PC-9 (cell line): ENCODE measurements around the gene ZNF181. TPM values are rescaled to one million over a fixed set of nuclear protein-coding genes. Genes with fewer than 3 reads are reported as not detected.

Experiments used
- BruUV-seq: library from RNA; stranded (reverse); fragments of 400-500 nt; replicated peaks from 2 replicates; lab custom pipeline; 2021; lab: Mats Ljungman, UMichigan
- CTCF ChIA-PET: fragments of 300-600 bp; sonication (Branson Sonifier 250); formaldehyde crosslinking; loops from one replicate; lab custom pipeline; 2022; ENCODE audit warnings: antibody characterized with exemption; lab: Charles Lee
- POLR2A ChIA-PET: fragments of 300-600 bp; sonication (Branson Sonifier 250); formaldehyde crosslinking; loops from one replicate; lab custom pipeline; 2022; ENCODE audit warnings: antibody characterized with exemption; ENCODE audit not compliant: unreplicated experiment; lab: Charles Lee
- DNase-seq, 2 experiments: peaks; one replicate each; pipeline versions ENCODE4 v3.0.0 to v3.0.0-alpha.2; 2015 to 2022; ENCODE audit warnings: mixed read lengths in 1 of 2
- H2AFZ ChIP-seq: fragments of 200-600 bp; sonication (generic); 2 replicates; pipeline ENCODE4 v1.8.1; 2017; ENCODE audit warnings: antibody characterized with exemption
- H3F3A ChIP-seq: fragments of 200-600 bp; sonication (generic); 2 replicates; pipeline ENCODE4 v1.8.1; 2017; ENCODE audit warnings: antibody characterized with exemption, mild to moderate bottlenecking, low read depth; ENCODE audit not compliant: insufficient read depth
- H3K27ac ChIP-seq: fragments of 200-600 bp; sonication (generic); 2 replicates; pipeline ENCODE4 v1.6.1; 2016; ENCODE audit warnings: mixed run types
- H3K27me3 ChIP-seq: fragments of 200-600 bp; sonication (generic); 2 replicates; pipeline ENCODE4 v1.6.1; 2016; ENCODE audit warnings: low read depth, mixed run types; ENCODE audit not compliant: insufficient read depth
- H3K36me3 ChIP-seq: fragments of 200-600 bp; sonication (generic); 2 replicates; pipeline ENCODE4 v1.6.1; 2016; ENCODE audit warnings: low read depth, mixed run types
- H3K4me1 ChIP-seq: fragments of 200-600 bp; sonication (generic); replicated peaks from 2 replicates; pipeline ENCODE4 v1.6.1; 2016; ENCODE audit warnings: mixed run types; ENCODE audit not compliant: insufficient read depth
- H3K4me2 ChIP-seq: fragments of 200-600 bp; sonication (generic); 2 replicates; pipeline ENCODE4 v1.6.1; 2017; ENCODE audit warnings: mixed run types
- H3K4me3 ChIP-seq: fragments of 200-600 bp; sonication (generic); 2 replicates; pipeline ENCODE4 v1.6.1; 2016; ENCODE audit warnings: mixed run types
- H3K79me2 ChIP-seq: fragments of 200-600 bp; sonication (generic); 2 replicates; pipeline ENCODE4 v1.6.1; 2017; ENCODE audit warnings: low read depth, mixed run types
- H3K9me2 ChIP-seq: fragments of 200-600 bp; sonication (generic); 2 replicates; pipeline ENCODE4 v1.8.1; 2017; ENCODE audit warnings: mild to moderate bottlenecking; ENCODE audit not compliant: insufficient read depth
- H3K9me3 ChIP-seq: fragments of 200-600 bp; sonication (generic); 2 replicates; pipeline ENCODE4 v1.8.1; 2016; ENCODE audit warnings: low read depth; ENCODE audit not compliant: insufficient read depth
- H4K20me1 ChIP-seq: fragments of 200-600 bp; sonication (generic); 2 replicates; pipeline ENCODE4 v1.8.1; 2017; ENCODE audit not compliant: insufficient read depth
- EZH2 ChIP-seq: fragments of 200-600 bp; sonication (generic); IDR thresholded peaks from 2 replicates; pipeline ENCODE4 v1.8.0; 2017; ENCODE audit warnings: antibody characterized with exemption, low read depth
- intact Hi-C: fragments of 100-400 bp; cut with micrococcal nuclease; formaldehyde crosslinking; loops from one replicate; pipeline ENCODE4 v1.10.0; 2022; ENCODE audit not compliant: unreplicated experiment
- total RNA-seq: library from RNA; stranded (reverse); gene quantifications from 2 replicates; pipeline ENCODE4 v1.2.3, GENCODE V29; 2021
- TF ChIP-seq, protein P1 (sequence below): fragments of 200-600 bp; sonication (generic); conservative IDR thresholded peaks from 2 replicates; pipeline ENCODE4 v1.6.1; 2017; ENCODE audit warnings: mixed run types, antibody characterized with exemption, mild to moderate bottlenecking, moderate library complexity

The ZNF181 gene
- total RNA-seq, 1 experiment from 2014 or later, result 4.7 TPM

DNA sequence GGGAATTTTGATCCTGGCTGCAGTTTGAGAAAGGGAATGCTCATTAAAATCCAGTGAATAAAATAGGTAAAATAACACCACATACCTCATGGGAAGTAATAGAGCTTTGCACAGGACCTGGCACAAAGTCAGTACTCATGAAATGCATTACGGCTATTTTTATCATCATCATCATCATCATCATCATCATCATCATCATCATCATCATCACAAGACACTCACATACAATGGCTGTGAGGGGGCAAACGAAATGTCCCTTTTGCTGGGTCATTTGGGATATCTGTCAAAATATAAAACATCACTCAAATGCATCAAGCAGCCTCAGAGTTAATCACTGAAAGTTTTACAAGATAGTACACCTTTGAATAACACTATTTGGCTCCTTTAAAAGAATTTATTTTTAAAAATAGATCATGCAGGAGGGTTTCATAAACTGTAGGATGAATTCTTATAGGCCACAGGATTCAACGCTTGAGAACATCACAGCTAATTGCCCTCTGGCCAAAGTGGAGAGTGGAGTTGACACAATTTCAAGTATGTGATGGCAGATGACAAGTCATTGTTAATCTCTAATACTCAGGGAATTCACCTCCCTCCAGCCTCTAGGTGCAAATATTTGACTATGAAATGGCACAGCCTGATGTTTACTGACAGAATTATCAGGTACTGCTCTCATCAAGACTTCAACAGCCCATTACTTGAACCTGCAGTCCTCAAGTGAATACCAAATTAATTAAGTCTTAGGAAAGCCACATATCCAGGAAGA is 53.2 kb downstream of the ZNF181 start:
- no peak for DNase-seq
- ChIA-PET POLR2A (no interaction called here), CTCF (no interaction called here)
- no peaks in the 10 kb centered on the region for H3K9me2 ChIP-seq
- no TSS peak for BruUV-seq
- no peaks in the 10 kb centered on the region for H3K36me3 ChIP-seq
- intact Hi-C loops, result no loop called here
- H3K27me3 ChIP-seq, result peaks cover 28% of the 10 kb centered on the region
- H3K79me2 ChIP-seq, result no peaks in the 10 kb centered on the region
- H3K4me1 ChIP-seq, result no peaks in the 10 kb centered on the region
- H3K27ac ChIP-seq, result no peak overlapping the region
- no peaks in the 10 kb centered on the region for H3F3A ChIP-seq
- no peak overlapping the region for H3K4me2 ChIP-seq
- TF ChIP-seq, protein P1, sequence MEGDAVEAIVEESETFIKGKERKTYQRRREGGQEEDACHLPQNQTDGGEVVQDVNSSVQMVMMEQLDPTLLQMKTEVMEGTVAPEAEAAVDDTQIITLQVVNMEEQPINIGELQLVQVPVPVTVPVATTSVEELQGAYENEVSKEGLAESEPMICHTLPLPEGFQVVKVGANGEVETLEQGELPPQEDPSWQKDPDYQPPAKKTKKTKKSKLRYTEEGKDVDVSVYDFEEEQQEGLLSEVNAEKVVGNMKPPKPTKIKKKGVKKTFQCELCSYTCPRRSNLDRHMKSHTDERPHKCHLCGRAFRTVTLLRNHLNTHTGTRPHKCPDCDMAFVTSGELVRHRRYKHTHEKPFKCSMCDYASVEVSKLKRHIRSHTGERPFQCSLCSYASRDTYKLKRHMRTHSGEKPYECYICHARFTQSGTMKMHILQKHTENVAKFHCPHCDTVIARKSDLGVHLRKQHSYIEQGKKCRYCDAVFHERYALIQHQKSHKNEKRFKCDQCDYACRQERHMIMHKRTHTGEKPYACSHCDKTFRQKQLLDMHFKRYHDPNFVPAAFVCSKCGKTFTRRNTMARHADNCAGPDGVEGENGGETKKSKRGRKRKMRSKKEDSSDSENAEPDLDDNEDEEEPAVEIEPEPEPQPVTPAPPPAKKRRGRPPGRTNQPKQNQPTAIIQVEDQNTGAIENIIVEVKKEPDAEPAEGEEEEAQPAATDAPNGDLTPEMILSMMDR, result no peak
- no peak for TF ChIP-seq EZH2
- no peak overlapping the region for H2AFZ ChIP-seq
- H3K9me3 ChIP-seq, result no peaks in the 10 kb centered on the region
- no peaks in the 10 kb centered on the region for H4K20me1 ChIP-seq
- H3K4me3 ChIP-seq, result no peak overlapping the region

DNA sequence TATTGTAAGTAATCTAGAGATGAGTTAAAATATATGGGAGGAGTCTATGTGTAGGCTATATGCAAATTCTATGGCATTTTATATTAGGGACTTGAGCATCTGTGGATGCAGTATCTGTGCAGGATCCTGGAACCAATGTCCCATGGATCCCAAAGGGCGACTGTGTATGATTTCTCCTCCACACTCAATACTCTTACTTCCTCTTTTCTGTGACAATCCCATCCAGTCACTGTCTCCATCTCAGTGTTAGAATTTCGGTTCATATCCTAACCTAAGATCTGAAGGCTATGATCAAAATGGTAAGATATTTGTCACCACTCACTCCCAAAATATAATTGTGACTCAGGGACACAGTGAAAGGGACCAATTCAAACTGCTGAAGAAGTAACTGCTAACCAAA is 54.0 kb downstream of the ZNF181 start:
- Histone ChIP-seq H3K4me2 (no peak overlapping the region), H3K4me3 (no peak overlapping the region), H2AFZ (no peak overlapping the region), H3K27ac (no peak overlapping the region), H3K9me3 (no peaks in the 10 kb centered on the region), H4K20me1 (no peaks in the 10 kb centered on the region), H3K4me1 (no peaks in the 10 kb centered on the region), H3F3A (no peaks in the 10 kb centered on the region), H3K27me3 (peaks cover 24% of the 10 kb centered on the region), H3K36me3 (no peaks in the 10 kb centered on the region), H3K79me2 (no peaks in the 10 kb centered on the region), H3K9me2 (no peaks in the 10 kb centered on the region)
- no peak for DNase-seq
- intact Hi-C loops, result no loop called here
- ChIA-PET CTCF (no interaction called here), POLR2A (no interaction called here)
- no TSS peak for BruUV-seq
- TF ChIP-seq, protein P1, result no peak
- TF ChIP-seq EZH2, result no peak

DNA sequence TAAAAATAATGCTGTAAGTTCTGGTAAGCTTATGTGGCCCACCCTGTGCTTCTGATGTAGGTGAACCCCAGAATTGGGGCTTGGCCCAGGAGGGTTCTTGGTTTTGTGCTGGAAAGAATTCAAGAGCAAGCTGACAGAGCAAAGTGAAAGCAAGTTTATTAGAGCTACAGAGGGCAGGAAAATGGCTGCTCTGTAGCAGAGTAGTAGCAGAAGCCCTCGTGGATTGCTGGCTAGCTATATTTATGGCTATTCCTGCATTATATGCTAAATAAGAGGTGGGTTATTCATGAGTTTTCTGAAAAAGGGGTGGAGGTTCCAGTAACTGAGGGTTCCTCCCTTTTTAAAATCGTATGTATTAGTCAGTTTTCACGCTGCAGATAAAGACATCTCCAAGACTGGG is 59.5 kb downstream of the ZNF181 start:
- POLR2A ChIA-PET, result interaction anchor here (0.7 kb wide), 1 partner anchor 47 kb away, joined by 11 read pairs; no protein-coding TSS in a partner anchor
- Histone ChIP-seq H3K79me2 (no peaks in the 10 kb centered on the region), H3K27ac (no peak overlapping the region), H3K36me3 (no peaks in the 10 kb centered on the region), H3K9me2 (no peaks in the 10 kb centered on the region), H3K27me3 (peaks cover 25% of the 10 kb centered on the region), H3K9me3 (no peaks in the 10 kb centered on the region), H3K4me2 (peak overlapping the region; percentile 56), H3K4me3 (peak overlapping the region; percentile 9; the same call in 1 of the 2 replicates), H2AFZ (no peak overlapping the region), H3K4me1 (no peaks in the 10 kb centered on the region), H3F3A (no peaks in the 10 kb centered on the region), H4K20me1 (no peaks in the 10 kb centered on the region)
- DNase-seq, result no peak
- TF ChIP-seq, protein P1, result no peak
- TF ChIP-seq EZH2, result no peak
- BruUV-seq, result no TSS peak
- intact Hi-C loops, result no loop called here
- CTCF ChIA-PET, result no interaction called here
